Measurements from ENCODE around the gene RAB40B. TPM values are rescaled to one million over a fixed set of nuclear protein-coding genes. Genes with fewer than 3 reads are reported as not detected.
A peak's percentile ranks its signal among the peaks of the same experiment; 100 is the strongest.

RAB40B gene
- total and polyA plus RNA-seq, 2 of the 13 experiments (the other 11 are each of a cell fraction or from before 2014, with no cell fraction given) = 6.2 to 6.5 TPM

DNA sequence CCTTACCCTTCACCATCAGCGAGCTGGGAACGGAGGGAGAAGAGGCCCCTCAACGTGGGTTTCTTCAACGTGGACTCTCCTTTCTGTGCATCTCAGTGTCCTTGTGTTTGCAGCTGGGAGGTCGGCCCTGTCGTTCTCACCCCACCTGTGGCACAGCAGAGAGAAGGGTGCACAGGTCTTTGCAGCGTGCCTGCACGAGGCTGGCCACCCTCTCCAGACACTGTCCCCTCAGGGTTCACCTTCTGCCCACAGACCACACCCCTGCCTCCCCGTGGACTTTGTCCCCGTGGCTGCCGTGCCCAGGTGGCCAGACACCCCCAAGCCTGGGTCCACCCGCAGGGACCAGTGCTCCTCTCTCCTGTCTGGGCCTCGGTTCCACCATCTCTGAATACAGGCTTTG, 43.0 kb downstream of the RAB40B start (continued):
- TF ChIP-seq, protein P1, sequence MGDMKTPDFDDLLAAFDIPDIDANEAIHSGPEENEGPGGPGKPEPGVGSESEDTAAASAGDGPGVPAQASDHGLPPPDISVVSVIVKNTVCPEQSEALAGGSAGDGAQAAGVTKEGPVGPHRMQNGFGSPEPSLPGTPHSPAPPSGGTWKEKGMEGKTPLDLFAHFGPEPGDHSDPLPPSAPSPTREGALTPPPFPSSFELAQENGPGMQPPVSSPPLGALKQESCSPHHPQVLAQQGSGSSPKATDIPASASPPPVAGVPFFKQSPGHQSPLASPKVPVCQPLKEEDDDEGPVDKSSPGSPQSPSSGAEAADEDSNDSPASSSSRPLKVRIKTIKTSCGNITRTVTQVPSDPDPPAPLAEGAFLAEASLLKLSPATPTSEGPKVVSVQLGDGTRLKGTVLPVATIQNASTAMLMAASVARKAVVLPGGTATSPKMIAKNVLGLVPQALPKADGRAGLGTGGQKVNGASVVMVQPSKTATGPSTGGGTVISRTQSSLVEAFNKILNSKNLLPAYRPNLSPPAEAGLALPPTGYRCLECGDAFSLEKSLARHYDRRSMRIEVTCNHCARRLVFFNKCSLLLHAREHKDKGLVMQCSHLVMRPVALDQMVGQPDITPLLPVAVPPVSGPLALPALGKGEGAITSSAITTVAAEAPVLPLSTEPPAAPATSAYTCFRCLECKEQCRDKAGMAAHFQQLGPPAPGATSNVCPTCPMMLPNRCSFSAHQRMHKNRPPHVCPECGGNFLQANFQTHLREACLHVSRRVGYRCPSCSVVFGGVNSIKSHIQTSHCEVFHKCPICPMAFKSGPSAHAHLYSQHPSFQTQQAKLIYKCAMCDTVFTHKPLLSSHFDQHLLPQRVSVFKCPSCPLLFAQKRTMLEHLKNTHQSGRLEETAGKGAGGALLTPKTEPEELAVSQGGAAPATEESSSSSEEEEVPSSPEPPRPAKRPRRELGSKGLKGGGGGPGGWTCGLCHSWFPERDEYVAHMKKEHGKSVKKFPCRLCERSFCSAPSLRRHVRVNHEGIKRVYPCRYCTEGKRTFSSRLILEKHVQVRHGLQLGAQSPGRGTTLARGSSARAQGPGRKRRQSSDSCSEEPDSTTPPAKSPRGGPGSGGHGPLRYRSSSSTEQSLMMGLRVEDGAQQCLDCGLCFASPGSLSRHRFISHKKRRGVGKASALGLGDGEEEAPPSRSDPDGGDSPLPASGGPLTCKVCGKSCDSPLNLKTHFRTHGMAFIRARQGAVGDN (CRISPR knock-in tag; IDR thresholded peaks at IDR 0.05) = peak; percentile 74
- no peak for TF ChIP-seq PCBP1 (IDR thresholded peaks at IDR 0.05; ENCODE audit: borderline replicate concordance, low read depth, low read length)
- TF ChIP-seq ZNF678 (CRISPR knock-in tag; IDR thresholded peaks at IDR 0.05) = no peak
- TF ChIP-seq NFYB (CRISPR knock-in tag; IDR thresholded peaks at IDR 0.05) = no peak
- TF ChIP-seq, protein P2, sequence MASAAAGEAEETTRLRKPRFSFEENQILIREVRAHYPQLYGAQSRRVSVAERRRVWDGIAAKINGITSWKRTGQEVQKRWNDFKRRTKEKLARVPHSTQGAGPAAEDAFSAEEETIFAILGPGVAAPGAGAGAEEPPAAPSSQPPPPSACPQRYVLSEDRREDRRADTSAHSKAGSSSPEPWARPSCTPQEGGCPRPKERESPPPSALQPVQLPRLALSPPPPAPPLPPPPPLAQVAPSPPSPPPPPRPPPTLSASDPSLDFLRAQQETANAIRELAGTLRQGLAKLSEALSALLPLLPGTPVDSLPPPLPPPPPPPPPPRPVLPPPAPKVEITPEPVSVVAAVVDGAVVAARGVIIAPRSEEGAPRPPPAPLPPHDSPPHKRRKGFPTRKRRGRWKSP (CRISPR knock-in tag; IDR thresholded peaks at IDR 0.05) = no peak
- TF ChIP-seq, protein P3, sequence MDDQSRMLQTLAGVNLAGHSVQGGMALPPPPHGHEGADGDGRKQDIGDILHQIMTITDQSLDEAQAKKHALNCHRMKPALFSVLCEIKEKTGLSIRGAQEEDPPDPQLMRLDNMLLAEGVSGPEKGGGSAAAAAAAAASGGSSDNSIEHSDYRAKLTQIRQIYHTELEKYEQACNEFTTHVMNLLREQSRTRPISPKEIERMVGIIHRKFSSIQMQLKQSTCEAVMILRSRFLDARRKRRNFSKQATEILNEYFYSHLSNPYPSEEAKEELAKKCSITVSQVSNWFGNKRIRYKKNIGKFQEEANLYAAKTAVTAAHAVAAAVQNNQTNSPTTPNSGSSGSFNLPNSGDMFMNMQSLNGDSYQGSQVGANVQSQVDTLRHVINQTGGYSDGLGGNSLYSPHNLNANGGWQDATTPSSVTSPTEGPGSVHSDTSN (CRISPR knock-in tag; IDR thresholded peaks at IDR 0.05; ENCODE audit: borderline replicate concordance) = no peak
- TF ChIP-seq FOXO1 (CRISPR knock-in tag; IDR thresholded peaks at IDR 0.05) = no peak
- no peak for TF ChIP-seq ZSCAN31 (CRISPR knock-in tag; IDR thresholded peaks at IDR 0.05; ENCODE audit: low read depth)
- TF ChIP-seq ZNF883 (CRISPR knock-in tag; IDR thresholded peaks at IDR 0.05; ENCODE audit: not compliant biosample characterization) = peak; percentile 26
- TF ChIP-seq ZNF878 (CRISPR knock-in tag; IDR thresholded peaks at IDR 0.05) = no peak
- 0 out of 2 replicates have a peak, but pooled peaks have one; percentile 29 for TF ChIP-seq HNF4G (IDR thresholded peaks at IDR 0.05; ENCODE audit: borderline replicate concordance, low read depth, low read length)
- TF ChIP-seq HNF4G (CRISPR knock-in tag; IDR thresholded peaks at IDR 0.05; ENCODE audit: borderline replicate concordance, low read depth) = no peak
- TF ChIP-seq ZNF292 (CRISPR knock-in tag; IDR thresholded peaks at IDR 0.05; ENCODE audit: borderline replicate concordance, low read depth) = no peak
- no peak for TF ChIP-seq ZMYM4 (CRISPR knock-in tag; IDR thresholded peaks at IDR 0.05)
- TF ChIP-seq ZBTB3 (CRISPR knock-in tag; IDR thresholded peaks at IDR 0.05; ENCODE audit: borderline replicate concordance, low read depth) = no peak
- TF ChIP-seq, protein P4, sequence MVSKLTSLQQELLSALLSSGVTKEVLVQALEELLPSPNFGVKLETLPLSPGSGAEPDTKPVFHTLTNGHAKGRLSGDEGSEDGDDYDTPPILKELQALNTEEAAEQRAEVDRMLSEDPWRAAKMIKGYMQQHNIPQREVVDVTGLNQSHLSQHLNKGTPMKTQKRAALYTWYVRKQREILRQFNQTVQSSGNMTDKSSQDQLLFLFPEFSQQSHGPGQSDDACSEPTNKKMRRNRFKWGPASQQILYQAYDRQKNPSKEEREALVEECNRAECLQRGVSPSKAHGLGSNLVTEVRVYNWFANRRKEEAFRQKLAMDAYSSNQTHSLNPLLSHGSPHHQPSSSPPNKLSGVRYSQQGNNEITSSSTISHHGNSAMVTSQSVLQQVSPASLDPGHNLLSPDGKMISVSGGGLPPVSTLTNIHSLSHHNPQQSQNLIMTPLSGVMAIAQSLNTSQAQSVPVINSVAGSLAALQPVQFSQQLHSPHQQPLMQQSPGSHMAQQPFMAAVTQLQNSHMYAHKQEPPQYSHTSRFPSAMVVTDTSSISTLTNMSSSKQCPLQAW (CRISPR knock-in tag; IDR thresholded peaks at IDR 0.05) = no peak
- TF ChIP-seq, protein P5, sequence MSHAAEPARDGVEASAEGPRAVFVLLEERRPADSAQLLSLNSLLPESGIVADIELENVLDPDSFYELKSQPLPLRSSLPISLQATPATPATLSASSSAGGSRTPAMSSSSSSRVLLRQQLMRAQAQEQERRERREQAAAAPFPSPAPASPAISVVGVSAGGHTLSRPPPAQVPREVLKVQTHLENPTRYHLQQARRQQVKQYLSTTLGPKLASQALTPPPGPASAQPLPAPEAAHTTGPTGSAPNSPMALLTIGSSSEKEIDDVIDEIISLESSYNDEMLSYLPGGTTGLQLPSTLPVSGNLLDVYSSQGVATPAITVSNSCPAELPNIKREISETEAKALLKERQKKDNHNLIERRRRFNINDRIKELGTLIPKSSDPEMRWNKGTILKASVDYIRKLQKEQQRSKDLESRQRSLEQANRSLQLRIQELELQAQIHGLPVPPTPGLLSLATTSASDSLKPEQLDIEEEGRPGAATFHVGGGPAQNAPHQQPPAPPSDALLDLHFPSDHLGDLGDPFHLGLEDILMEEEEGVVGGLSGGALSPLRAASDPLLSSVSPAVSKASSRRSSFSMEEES (CRISPR knock-in tag; IDR thresholded peaks at IDR 0.05) = no peak
- no peak for TF ChIP-seq RBM39 (IDR thresholded peaks at IDR 0.05; ENCODE audit: low read depth, low read length, poor library complexity, severe bottlenecking)
- TF ChIP-seq ZSCAN25 (CRISPR knock-in tag; IDR thresholded peaks at IDR 0.05) = peak; percentile 93
- TF ChIP-seq MYC (CRISPR knock-in tag; IDR thresholded peaks at IDR 0.05; ENCODE audit: borderline replicate concordance) = peak; percentile 33; the same call in 1 of the 2 replicates
- TF ChIP-seq ZFP36L1 (CRISPR knock-in tag; IDR thresholded peaks at IDR 0.05) = no peak
